Spleen (tissue), 7 donors: ENCODE data around the gene VPS9D1.

Experiments
- POLR2A ChIP-seq, 3 donors: fragments of 450-650 bp; IDR thresholded peaks; one replicate each; pipeline ENCODE4 v1.5.1; 2017; ENCODE audit warnings: antibody characterized with exemption in 3 of 3, mild to moderate bottlenecking in 1 of 3
- POLR2AphosphoS5 ChIP-seq, 3 donors: sonication (generic); formaldehyde crosslinking; IDR thresholded peaks; one replicate each; pipeline ENCODE4 v1.5.1; 2017; ENCODE audit warnings: antibody characterized with exemption in 3 of 3
- TF ChIP-seq, protein P1 (sequence below), 11 experiments: fragments of 200-600 bp in 7 of 11; fragments of 450-650 bp in 4 of 11; sonication (generic) in 4 of 11; IDR thresholded peaks in 8 of 11; conservative IDR thresholded peaks in 3 of 11; 1 replicate in 7 of 11; 2 replicates in 4 of 11; pipeline versions ENCODE4 v1.4.0 to v1.8.0; 2016 to 2021; ENCODE audit warnings: antibody characterized with exemption in 11 of 11, inconsistent platforms in 4 of 11, mild to moderate bottlenecking in 1 of 11
- donor health status: DM: no; HTN: no; CAD: no; lungs with moderate emphysema.
- donor health status: DM: no; HTN: no; CAD: no.
- donor health status: DM: no; HTN: no; CAD: no.

DNA sequence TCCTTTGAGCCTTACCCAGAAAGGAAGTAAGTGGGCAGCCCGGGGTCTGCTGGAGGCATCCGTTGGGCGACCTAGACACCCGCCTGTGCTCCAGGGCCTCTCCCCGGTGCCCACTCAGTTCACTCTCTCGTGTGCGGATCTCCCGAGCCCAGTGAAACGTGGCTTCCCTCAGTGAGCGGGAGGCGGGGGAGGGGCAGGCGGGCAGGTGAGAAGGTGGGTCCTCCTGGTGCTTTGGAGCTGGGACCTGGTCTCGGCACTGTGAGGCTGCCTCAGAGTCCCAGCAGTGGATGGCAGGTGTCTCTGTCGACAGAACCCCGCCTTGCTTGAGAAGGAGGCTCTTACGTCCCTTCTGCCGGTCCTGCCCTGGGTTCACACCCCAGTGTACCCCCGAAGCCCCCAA is 8.6 kb upstream of the VPS9D1 start:
- TF ChIP-seq, protein P1, sequence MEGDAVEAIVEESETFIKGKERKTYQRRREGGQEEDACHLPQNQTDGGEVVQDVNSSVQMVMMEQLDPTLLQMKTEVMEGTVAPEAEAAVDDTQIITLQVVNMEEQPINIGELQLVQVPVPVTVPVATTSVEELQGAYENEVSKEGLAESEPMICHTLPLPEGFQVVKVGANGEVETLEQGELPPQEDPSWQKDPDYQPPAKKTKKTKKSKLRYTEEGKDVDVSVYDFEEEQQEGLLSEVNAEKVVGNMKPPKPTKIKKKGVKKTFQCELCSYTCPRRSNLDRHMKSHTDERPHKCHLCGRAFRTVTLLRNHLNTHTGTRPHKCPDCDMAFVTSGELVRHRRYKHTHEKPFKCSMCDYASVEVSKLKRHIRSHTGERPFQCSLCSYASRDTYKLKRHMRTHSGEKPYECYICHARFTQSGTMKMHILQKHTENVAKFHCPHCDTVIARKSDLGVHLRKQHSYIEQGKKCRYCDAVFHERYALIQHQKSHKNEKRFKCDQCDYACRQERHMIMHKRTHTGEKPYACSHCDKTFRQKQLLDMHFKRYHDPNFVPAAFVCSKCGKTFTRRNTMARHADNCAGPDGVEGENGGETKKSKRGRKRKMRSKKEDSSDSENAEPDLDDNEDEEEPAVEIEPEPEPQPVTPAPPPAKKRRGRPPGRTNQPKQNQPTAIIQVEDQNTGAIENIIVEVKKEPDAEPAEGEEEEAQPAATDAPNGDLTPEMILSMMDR (IDR thresholded peaks at IDR 0.05 in 8 of 11, conservative IDR thresholded peaks at IDR 0.05 in 3 of 11): no peak
- no peak for TF ChIP-seq POLR2A (IDR thresholded peaks at IDR 0.05)
- peak in 1 of 3 donors; percentile 43 for TF ChIP-seq POLR2AphosphoS5 (IDR thresholded peaks at IDR 0.05)
